Stomach (tissue), 9 donors: ENCODE data around the gene PRPS1. TPM values are rescaled to one million over a fixed set of nuclear protein-coding genes. Genes with fewer than 3 reads are reported as not detected.
A peak's percentile ranks its signal among the peaks of the same experiment; 100 is the strongest.

Experiments used
- DNase-seq, 2 donors: peaks; one replicate each; pipeline versions ENCODE4 v3.0.0 to v3.0.0-alpha.2; 2013 to 2019
- H3K27ac ChIP-seq, 5 donors: fragments of 200-600 bp in 4 of 5; sonication (generic) in 4 of 5; one replicate each; pipeline ENCODE4 v1.5.1; 2013 to 2019; ENCODE audit warnings: mild to moderate bottlenecking in 1 of 5, moderate library complexity in 1 of 5
- H3K27me3 ChIP-seq, 3 donors: fragments of 200-600 bp; sonication (generic); one replicate each; pipeline ENCODE4 v1.5.1; 2017 to 2019; ENCODE audit warnings: mixed run types in 1 of 3
- H3K36me3 ChIP-seq, 4 donors: fragments of 200-600 bp; sonication (generic); 1 replicate in 3 of 4; 2 replicates in 1 of 4; pipeline ENCODE4 v1.5.1; 2016 to 2019
- H3K4me1 ChIP-seq, 4 donors: fragments of 200-600 bp; sonication (generic); one replicate each; pipeline ENCODE4 v1.5.1; 2016 to 2019
- H3K4me3 ChIP-seq, 4 donors: fragments of 200-600 bp; sonication (generic) in 3 of 4; one replicate each; pipeline ENCODE4 v1.5.1; 2016 to 2019; ENCODE audit warnings: mild to moderate bottlenecking in 1 of 4
- H3K9me3 ChIP-seq, 4 donors: fragments of 200-600 bp; sonication (generic); one replicate each; pipeline ENCODE4 v1.5.1; 2016 to 2019
- EP300 ChIP-seq: sonication (generic); formaldehyde crosslinking; IDR thresholded peaks from one replicate; pipeline ENCODE4 v1.6.1; 2017; ENCODE audit warnings: antibody characterized with exemption
- POLR2A ChIP-seq, 4 donors: fragments of 450-650 bp; IDR thresholded peaks; one replicate each; pipeline ENCODE4 v1.6.1; 2016; ENCODE audit warnings: antibody characterized with exemption in 4 of 4, control low read depth in 2 of 4, mild to moderate bottlenecking in 1 of 4, moderate library complexity in 1 of 4
- POLR2AphosphoS5 ChIP-seq, 3 donors: sonication (generic); formaldehyde crosslinking; IDR thresholded peaks; one replicate each; pipeline ENCODE4 v1.6.1; 2016; ENCODE audit warnings: antibody characterized with exemption in 3 of 3
- WGBS, 5 donors: extraction: QIAGEN DNeasy Blood & Tissue Kit in 3 of 5; methylation state at CpG; one replicate each; pipeline versions ENCODE4 v1.1.5 to v1.1.7; 2013 to 2018; 5-methylcytosine and 5-hydroxymethylcytosine counted together
- intact Hi-C: fragments of 100-400 bp; cut with DNase I; formaldehyde crosslinking; loops from one replicate; pipeline ENCODE4 v1.15.1; 2023; ENCODE audit warnings: low total_unique reads
- polyA plus RNA-seq, 3 donors: library from polyadenylated mRNA; stranded (reverse); fragments of 200-250 nt; gene quantifications; one replicate each; pipeline ENCODE4 v1.2.3, GENCODE V29; 2013
- total RNA-seq, 5 donors: library from RNA; depleted of rRNA; stranded (reverse); fragments of >200 nt; gene quantifications; one replicate each; pipeline versions ENCODE4 v1.1.0 to v1.2.3, GENCODE V29; 2014 to 2016
- TF ChIP-seq, protein P1 (sequence below), 7 experiments: fragments of 450-650 bp in 4 of 7; fragments of 200-600 bp in 3 of 7; sonication (generic) in 3 of 7; IDR thresholded peaks; one replicate each; pipeline ENCODE4 v1.5.1; 2016 to 2019; ENCODE audit warnings: antibody characterized with exemption in 7 of 7, control low read depth in 2 of 7, mild to moderate bottlenecking in 1 of 7
- donor health status: healthy with polysubstance abuse.
- donor health status: Bipolar disorder and iron deficiency.
- donor health status: healthy.

PRPS1 gene
- total and polyA plus RNA-seq, 8 donors, result 1.2 to 46.4 (median 19.3) TPM

DNA sequence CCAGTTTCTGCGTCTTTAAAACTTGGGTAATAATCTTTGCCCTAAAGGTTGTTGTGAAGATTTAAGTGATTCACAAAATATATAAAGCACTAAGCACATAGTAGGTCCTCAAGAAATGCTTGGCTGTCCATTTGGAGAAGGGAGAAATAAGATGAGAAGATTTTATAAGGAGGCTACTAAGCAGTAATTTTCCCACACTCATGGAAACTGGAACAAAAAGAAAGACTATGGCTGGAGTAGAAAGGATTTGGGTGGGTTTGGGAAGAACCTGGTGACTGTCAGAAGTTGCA lies 47.0 kb downstream of the PRPS1 start:
- peaks cover 10 to 44% (median 33%) of the 10 kb centered on the region in 4 donors for H3K4me1 ChIP-seq
- peak overlapping the region; percentile 82 to 93 (median 93) for H3K27ac ChIP-seq
- no peaks in the 10 kb centered on the region for H3K9me3 ChIP-seq
- DNase-seq, result no peak
- intact Hi-C loops, result no loop called here
- TF ChIP-seq, protein P1, sequence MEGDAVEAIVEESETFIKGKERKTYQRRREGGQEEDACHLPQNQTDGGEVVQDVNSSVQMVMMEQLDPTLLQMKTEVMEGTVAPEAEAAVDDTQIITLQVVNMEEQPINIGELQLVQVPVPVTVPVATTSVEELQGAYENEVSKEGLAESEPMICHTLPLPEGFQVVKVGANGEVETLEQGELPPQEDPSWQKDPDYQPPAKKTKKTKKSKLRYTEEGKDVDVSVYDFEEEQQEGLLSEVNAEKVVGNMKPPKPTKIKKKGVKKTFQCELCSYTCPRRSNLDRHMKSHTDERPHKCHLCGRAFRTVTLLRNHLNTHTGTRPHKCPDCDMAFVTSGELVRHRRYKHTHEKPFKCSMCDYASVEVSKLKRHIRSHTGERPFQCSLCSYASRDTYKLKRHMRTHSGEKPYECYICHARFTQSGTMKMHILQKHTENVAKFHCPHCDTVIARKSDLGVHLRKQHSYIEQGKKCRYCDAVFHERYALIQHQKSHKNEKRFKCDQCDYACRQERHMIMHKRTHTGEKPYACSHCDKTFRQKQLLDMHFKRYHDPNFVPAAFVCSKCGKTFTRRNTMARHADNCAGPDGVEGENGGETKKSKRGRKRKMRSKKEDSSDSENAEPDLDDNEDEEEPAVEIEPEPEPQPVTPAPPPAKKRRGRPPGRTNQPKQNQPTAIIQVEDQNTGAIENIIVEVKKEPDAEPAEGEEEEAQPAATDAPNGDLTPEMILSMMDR (IDR thresholded peaks at IDR 0.05), result no peak
- TF ChIP-seq POLR2AphosphoS5 (IDR thresholded peaks at IDR 0.05), result no peak
- no peak for TF ChIP-seq POLR2A (IDR thresholded peaks at IDR 0.05)
- no peak for TF ChIP-seq EP300
- whole genome bisulfite sequencing, 5 donors, result 73 to 100% (median 81%) methylated on average over 1 of the region's 1 CpG
- peaks cover 0 to 16% (median 0%) of the 10 kb centered on the region in 3 donors for H3K27me3 ChIP-seq
- H3K36me3 ChIP-seq, result no peaks in the 10 kb centered on the region
- peak overlapping the region; percentile 43 to 52 (median 50) for H3K4me3 ChIP-seq

DNA sequence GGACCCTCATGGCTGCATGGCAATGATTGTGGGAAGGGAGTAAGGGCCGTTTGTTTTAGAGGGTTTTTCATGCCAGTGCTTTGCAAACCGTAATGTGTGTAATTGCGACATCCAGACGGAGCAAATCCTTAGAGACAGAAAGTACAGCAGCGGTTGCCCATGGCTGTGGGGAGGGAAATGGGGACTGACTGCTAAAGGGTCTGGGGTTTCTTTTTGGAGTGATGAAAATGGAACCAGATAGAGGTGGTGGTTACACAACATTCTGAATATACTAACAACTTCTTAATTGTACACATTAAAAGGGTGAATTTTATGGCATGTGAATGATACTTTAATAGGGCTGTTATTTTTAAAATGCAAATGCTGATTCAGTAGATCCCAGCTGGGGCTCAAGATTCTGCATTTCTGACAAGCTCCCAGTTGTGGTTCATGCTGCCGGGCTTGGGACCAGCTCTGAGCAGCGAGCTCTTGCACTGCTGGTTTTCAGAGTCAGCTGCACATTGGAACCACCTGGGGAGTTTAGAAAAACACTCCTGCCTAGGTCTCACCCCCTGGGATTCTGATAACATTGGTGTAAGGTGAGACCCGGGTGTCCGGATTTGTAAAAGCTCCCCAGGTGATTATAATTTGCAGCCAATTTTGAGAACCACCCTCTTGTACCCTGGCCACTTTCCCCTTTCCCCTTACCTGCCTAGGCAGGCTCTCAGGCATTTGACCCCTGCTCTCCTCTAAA lies 47.7 kb downstream of the PRPS1 start:
- Histone ChIP-seq H3K9me3 (no peaks in the 10 kb centered on the region), H3K4me1 (peaks cover 10 to 41% (median 33%) of the 10 kb centered on the region in 4 donors), H3K27me3 (peaks cover 0 to 18% (median 0%) of the 10 kb centered on the region in 3 donors), H3K4me3 (peak overlapping the region; percentile 43 to 52 (median 50)), H3K36me3 (no peaks in the 10 kb centered on the region), H3K27ac (peak overlapping the region; percentile 90 to 94 (median 93))
- WGBS, 5 donors, result 10 to 33% (median 19%) methylated on average over 9 of the region's 9 CpGs
- DNase-seq, result peak in 1 of 2 donors; percentile 32
- intact Hi-C loops, result no loop called here
- TF ChIP-seq POLR2A (IDR thresholded peaks at IDR 0.05) (no peak), POLR2AphosphoS5 (IDR thresholded peaks at IDR 0.05) (peak in 2 of 3 donors; percentile 57 to 65)

DNA sequence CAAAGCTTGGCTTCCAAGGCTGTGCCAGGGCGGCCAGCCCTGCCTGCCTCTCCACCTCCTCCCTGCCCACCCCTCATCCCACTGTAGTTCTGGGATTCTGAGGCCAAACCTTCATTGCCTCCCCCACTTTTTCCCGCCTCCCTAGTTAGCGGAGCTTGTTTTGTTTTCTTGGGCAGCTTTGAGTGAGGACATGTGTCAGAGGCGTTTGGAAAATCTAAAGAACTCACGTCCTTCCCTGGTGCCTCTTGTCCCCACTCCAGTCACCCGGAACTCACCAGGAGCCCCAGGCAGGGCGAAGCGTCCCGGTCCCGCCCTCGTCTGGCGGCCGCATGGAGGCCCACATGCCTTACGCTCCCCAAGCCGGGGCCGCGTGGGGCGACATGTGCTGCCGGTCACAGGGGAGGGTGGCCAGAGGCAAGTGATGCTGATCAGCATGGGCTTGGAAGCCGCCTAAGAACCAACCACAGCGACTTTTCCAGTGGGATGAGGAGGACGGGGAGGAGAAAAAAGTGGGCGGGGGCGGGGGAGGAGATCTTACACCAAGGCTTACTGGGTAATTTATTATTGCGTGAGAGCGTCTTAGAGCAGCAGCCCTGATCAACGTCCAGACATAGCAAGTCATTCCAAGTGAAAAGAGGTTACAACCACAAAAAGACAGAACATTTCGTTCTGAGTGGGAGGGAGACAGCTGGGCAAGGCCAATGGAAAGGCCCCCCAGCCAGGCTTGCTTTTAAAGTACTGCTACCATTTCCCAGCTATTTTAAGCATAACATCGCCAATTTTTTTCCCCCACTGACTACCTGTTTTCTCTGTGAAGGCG lies 48.5 kb downstream of the PRPS1 start:
- Histone ChIP-seq H3K9me3 (no peaks in the 10 kb centered on the region), H3K4me1 (peaks cover 10 to 41% (median 33%) of the 10 kb centered on the region in 4 donors), H3K4me3 (peak overlapping the region; percentile 43 to 52 (median 50)), H3K27me3 (peaks cover 0 to 12% (median 0%) of the 10 kb centered on the region in 3 donors), H3K36me3 (no peaks in the 10 kb centered on the region), H3K27ac (peak overlapping the region; percentile 90 to 94 (median 93))
- TF ChIP-seq POLR2AphosphoS5 (IDR thresholded peaks at IDR 0.05) (peak; percentile 76 to 90 (median 88)), EP300 (peak; percentile 88), POLR2A (IDR thresholded peaks at IDR 0.05) (no peak)
- TF ChIP-seq, protein P1 (IDR thresholded peaks at IDR 0.05), result no peak
- intact Hi-C loops, result no loop called here
- 8 to 33% (median 27%) methylated on average over 30 of the region's 30 CpGs for WGBS, 5 donors
- peak; percentile 77 to 82 for DNase-seq

DNA sequence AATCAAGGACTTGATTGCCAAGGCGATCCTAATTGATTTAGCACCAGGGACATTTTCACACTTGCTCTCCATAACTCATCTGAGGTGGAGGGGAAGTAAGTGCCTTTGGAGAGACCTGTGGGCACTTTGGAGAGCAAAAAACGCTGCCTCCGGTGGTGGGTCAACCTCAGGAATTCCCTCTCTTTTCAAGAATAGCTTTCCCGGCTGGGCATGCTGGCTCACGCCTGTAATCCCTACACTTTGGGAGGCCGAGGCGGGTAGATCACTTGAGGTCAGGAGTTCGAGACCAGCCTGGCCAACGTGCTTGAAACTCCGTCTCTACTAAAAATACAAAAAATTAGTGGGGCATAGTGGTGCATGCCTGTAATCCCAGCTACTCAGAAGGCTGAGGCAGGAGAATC lies 49.2 kb downstream of the PRPS1 start:
- intact Hi-C loops, result no loop called here
- Histone ChIP-seq H3K27ac (peak overlapping the region; percentile 90 to 94 (median 93)), H3K9me3 (no peaks in the 10 kb centered on the region), H3K36me3 (no peaks in the 10 kb centered on the region), H3K4me3 (peak overlapping the region in 1 of 4 donors; percentile 51), H3K4me1 (peaks cover 14 to 48% (median 38%) of the 10 kb centered on the region in 4 donors), H3K27me3 (peaks cover 0 to 12% (median 0%) of the 10 kb centered on the region in 3 donors)
- WGBS, 5 donors, result 46 to 61% (median 54%) methylated on average over 9 to 10 of the region's 10 CpGs
- no peak for TF ChIP-seq POLR2AphosphoS5 (IDR thresholded peaks at IDR 0.05)
- no peak for TF ChIP-seq POLR2A (IDR thresholded peaks at IDR 0.05)
- TF ChIP-seq EP300, result no peak
- TF ChIP-seq, protein P1 (IDR thresholded peaks at IDR 0.05), result no peak
- DNase-seq, result no peak
